Breast epithelium (tissue), 3 donors: ENCODE data around the gene FSHR.

ENCODE experiments used
- POLR2A ChIP-seq: fragments of 450-650 bp; IDR thresholded peaks from one replicate; pipeline ENCODE4 v1.6.1; 2016; ENCODE audit warnings: antibody characterized with exemption, mild to moderate bottlenecking, moderate library complexity
- POLR2AphosphoS5 ChIP-seq, 3 donors: sonication (generic); formaldehyde crosslinking; IDR thresholded peaks; one replicate each; pipeline ENCODE4 v1.6.1; 2017; ENCODE audit warnings: antibody characterized with exemption in 3 of 3

DNA sequence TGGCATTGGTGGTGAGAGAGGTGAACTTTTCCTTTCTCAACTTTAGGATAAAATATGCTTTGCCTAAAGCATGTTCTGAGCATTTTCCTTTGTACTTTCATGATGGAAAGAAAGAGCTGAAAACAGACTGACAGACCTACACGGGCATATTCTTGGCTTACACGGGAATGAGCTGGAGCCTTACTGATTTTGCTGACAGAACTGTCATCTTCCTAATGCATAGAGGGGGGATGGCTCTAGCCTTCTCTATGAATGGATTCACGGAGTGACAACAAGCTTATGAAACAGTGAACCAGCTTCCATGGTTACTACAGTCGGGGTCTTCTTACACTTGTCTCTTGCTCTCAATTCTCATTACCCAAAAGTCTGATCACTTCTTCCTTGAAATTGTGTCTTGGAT lies 32.2 kb downstream of the FSHR start:
- TF ChIP-seq POLR2AphosphoS5 (IDR thresholded peaks at IDR 0.05) = no peak
- TF ChIP-seq POLR2A = no peak
